Inferior parietal cortex (tissue), 1 donor: ENCODE data around the gene ELF4.
"Not testable (repeated sequence)": the region's sequence is repeated elsewhere in the genome, so short reads cannot be mapped to it uniquely, and the experiment has no call there.

Experiments
- DNase-seq: peaks from one replicate; pipeline ENCODE4 v3.0.0-alpha.2; 2016; ENCODE audit errors: extremely low spot score

The ELF4 gene

GRCh38 chrX:130110379-130111219 is at the start of gene ELF4:
Gene ELF4, minus strand, starts transcription at chrX:130110497. Its CDS starts 29,167 bp downstream, at chrX:130081330.
- DNase-seq: no peak

GRCh38 chrX:130159776-130160175 is 49.5 kb upstream of the ELF4 start:
- no peak for DNase-seq

DNA sequence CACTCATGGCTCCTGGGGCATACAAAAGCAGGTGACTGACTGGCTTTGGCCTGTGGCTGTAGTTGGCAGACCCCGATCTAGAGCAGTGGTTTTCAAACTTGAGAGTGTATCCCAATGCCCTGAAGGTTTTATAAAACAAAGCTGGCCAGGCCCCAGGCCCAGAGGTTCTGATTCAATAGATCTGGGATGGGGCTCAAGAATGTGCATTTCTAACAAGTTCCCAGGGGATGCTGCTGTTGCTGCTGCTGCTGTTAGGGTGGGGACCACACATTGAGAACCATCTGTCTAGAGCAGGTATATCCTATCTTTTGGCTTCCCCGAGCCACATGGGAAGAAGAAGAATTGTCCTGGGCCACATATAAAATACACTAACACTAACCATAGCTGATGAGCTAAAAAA is 48.0 kb upstream of the ELF4 start:
- no peak for DNase-seq

- no peak for DNase-seq
Measured at GRCh38 chrX:130155564-130155963, 45.3 kb upstream of the ELF4 start.

- no peak for DNase-seq
Measured at GRCh38 chrX:130147631-130148030, 37.3 kb upstream of the ELF4 start.

DNA sequence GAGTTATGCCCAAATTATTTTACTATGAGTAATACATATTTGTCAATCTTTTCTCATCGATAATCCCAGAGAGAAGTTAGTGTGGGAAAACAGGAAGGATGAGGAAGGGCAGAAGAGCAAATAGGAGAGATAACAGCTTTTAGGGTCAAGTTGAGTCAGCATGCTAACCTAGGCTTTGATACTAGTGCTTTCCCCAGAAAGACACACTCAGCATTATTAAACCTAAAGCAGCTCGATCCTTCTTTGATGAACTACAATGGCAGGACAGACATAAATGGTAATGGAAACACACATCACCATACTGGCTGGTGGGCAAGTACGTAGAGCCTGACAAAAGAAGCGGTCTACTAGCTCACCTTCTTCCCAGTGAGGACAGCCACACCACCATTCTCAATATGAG is 34.8 kb upstream of the ELF4 start:
- DNase-seq: no peak

- no peak for DNase-seq
Measured at GRCh38 chrX:130144509-130144908, 34.2 kb upstream of the ELF4 start.

DNA sequence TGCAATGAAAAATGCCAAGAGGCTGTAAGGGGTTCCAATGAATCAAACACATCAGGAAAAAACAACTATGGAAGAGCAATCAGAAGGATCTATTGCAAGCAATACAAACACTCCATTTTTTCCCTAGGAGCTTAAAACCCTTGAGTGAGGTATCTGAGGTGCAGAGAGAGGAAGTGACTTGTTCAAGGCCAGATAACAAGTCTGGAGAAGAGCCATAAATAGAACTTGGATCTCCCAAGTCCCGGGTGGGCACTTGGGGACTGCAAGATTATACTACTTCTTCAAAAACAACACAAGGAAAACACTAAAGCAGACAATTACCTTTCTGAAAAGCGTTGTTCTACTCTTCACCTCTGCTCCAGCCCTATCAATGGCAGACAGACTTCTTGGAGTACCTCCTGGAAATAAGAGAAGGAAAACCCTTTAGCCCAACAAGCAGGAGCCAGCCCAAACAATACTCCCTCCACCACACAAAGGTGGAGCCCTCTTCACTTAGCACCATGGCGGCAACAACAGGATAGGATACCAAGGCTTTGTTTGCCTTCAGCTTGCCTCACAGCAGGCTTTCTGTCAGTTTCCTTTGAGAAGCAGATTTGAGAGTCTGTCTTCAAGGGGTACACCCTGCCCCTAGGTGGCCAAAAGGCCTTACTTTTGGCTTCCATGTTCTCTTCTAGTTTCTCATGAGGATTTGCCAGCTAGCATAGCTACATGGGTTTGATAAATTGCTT is 29.3 kb upstream of the ELF4 start:
- no peak for DNase-seq

- DNase-seq: no peak
Measured at GRCh38 chrX:130136961-130137360, 26.7 kb upstream of the ELF4 start.

DNA sequence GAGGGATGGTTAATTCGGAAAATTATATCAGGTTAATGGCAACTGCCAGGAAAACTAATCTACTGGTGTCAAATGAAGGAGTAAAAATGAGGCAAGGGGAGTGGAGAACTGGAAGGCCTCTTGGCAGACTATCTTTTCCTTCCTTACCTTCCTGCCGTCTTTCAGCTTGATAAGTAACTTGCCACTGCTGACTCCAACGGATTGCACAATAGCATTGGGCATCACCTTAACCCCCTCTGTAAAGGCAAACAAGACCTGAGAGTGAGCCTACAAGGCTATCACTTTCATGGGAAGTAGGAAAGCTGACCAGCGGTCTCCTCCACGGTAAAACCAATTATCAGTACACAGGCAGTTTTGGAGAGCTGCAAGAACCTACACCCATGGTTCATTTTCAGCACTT is 26.2 kb upstream of the ELF4 start:
- no peak for DNase-seq

DNA sequence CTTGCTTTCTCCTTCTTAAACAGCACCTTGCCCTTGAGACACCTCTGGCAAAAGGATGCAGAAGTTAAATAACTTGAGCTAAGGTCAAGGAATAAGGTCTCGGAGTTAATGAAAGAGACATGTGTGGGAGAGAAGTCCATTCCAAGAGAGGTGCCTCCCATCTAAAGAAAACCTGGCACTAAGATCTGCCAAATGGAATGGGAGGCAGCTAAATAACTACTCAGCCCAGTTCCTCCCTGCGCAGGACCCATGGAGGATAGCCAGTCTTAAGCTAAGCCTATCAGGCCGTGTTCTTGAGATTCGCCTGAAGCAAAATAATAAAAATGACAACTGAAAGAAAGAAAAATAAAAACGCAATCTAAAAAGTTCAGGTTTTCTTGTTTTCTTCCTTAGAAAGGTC is 20.7 kb upstream of the ELF4 start:
- no peak for DNase-seq

- DNase-seq: peak; percentile 8
Measured at GRCh38 chrX:130125091-130125874, 15.0 kb upstream of the ELF4 start.

DNA sequence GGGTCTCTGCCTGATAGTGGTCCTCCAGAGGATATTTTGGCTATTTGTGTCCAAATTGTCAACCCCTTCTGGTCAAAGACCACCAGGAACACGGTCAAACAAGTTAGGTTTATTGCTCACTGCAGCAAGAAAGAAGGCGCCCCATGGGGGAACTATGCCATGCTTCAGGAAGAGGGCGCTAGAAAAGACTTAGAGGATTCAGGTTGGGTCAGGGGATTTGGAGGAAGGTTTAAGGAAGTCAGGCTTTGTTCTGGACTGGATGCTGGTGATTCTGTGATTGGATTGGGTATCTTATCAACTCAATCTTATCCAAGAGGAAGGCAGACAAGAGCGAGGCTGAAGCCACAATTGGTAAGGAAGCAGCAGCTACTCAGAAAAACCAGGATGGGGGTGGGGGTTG is 14.3 kb upstream of the ELF4 start:
- no peak for DNase-seq

- no peak for DNase-seq
Measured at GRCh38 chrX:130121505-130121800, 11.2 kb upstream of the ELF4 start.

DNA sequence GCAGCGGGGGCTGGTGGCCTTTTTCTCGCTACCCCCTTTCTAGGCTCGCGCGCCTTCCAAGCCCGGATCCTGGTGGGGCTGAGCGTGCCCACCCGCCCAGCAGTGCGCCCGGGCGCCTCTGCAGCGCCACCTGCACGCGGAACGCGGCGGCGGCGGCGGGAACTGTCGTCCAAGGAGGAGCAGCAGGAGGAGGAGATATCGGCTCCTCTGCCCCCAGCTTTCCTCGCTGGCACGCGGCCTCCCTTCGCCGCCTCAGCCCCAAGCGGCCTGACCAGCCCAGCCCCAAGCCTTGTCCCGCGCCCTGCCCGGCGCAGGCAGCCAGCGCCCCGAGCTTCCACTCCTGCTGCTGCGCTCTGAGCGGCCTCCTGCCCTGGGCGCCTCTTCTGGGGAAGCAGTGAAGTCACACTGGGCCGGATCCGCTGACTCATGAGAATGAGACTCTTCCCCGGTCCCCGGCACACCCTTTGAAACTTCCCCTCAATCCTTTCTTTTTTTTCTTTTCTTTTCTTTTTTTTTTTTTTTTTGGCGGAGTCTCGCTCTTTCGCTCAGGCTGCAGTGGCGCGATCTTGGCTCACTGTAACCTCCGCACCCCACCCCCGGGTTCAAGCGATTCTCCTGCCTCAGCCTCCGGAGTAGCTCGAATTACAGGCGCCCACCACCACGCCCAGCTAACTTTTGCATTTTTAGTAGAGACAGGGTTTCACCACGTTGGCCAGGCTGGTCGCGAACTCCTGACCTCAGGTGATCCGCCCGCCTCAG is 10.6 kb upstream of the ELF4 start:
- peak; percentile 38 for DNase-seq

DNA sequence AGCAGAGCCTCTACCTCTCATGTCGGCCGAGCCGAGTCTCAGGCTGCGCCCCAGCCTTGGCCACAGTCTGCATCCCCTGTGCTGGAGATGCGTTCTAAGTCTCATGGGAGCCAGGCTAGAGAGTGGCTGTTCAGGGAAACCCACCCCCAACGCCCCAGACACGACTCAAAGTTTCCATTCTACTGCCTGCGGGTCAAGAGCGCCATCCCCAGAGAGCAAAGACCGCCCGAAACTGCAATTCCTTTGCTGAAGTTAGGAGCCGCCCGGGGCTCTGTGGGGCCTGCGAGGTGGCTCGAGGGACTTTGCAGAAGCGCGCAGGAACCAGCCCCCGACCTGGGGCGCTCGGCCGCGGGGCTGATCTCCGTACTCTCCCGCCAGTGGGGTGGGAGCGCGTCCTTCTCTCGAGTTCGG is 10.0 kb upstream of the ELF4 start:
- no peak for DNase-seq

- DNase-seq: no peak
Measured at GRCh38 chrX:130119312-130119898, 9.1 kb upstream of the ELF4 start.

- no peak for DNase-seq
Measured at GRCh38 chrX:130118441-130119311, 8.4 kb upstream of the ELF4 start.

DNA sequence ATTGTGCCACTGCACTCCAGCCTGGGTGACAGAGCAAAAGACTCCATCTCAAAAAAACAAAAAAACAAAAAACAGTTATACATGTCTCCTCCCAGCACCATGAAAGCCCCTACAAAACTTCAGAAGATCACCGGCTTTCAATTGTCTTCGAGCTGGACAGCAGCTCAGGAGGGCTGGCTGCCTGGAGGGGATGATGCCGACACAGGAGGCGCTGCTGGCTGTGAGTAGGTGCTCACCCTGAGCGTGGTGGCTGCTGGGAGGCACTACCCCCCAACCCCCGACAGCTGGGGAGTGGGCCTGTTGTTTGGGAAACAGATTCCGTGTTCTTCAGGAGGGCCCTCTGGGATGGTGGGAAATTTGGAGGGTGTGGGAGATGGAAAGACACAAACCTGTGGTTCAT is 6.9 kb upstream of the ELF4 start:
- no peak for DNase-seq

GRCh38 chrX:130115119-130115885 is 5.0 kb upstream of the ELF4 start:
- not testable (repeated sequence) for DNase-seq
